ENCODE measurements around the gene POU4F1. TPM values are rescaled to one million over a fixed set of nuclear protein-coding genes. Genes with fewer than 3 reads are reported as not detected.

Gene POU4F1
- total RNA-seq, 1 experiment from 2014 or later, result 0.26 TPM

DNA sequence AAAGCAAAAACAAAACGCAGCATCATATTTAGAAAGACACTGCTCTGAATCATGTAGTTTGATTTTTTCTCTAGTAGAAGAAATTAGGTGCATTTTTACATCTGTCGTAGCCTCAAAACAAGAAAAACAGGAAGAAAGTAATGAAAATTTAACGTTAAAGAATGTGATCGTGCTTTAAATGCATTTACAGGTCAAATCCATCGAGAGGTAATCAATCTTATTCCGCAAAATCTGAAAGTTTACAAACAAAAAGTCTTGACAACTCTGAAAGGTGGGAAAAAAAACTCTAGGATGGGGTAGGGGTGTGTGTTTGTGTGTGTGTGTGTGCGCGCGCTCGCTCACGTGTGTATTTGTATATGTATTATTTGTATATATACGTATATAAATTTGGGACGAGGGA lies 10.2 kb downstream of the POU4F1 start:
- H3T11ph ChIP-seq (ENCODE audit: low read length), result no peak overlapping the region
- no peak overlapping the region for H2BK120ac ChIP-seq (ENCODE audit: low read depth, low read length, poor library complexity, severe bottlenecking)
- H3K79me1 ChIP-seq (ENCODE audit: insufficient read depth, low read depth, low read length, poor library complexity, severe bottlenecking), result no peaks in the 10 kb centered on the region
- H2BK12ac ChIP-seq (ENCODE audit: insufficient read length, low read depth, low read length), result no peak overlapping the region
- H2BK20ac ChIP-seq (ENCODE audit: low read depth, low read length, poor library complexity, severe bottlenecking), result no peak overlapping the region
- no peak overlapping the region for H2BK15ac ChIP-seq (ENCODE audit: low read depth, low read length)
- H4K5ac ChIP-seq (ENCODE audit: insufficient read length, low read depth, low read length), result no peak overlapping the region
- no peak overlapping the region for H3K4me2 ChIP-seq (ENCODE audit: insufficient read depth, insufficient read length, low read length)
- no peak overlapping the region for H3K9ac ChIP-seq (ENCODE audit: extremely low read depth, insufficient read length, low read length)
- H3K56ac ChIP-seq (ENCODE audit: insufficient read length, low read depth, low read length), result no peak overlapping the region
- H3K27ac Mint-ChIP-seq, result no peak overlapping the region
- H3K79me2 ChIP-seq (ENCODE audit: insufficient read depth, low read length), result no peaks in the 10 kb centered on the region
- peaks cover 97% of the 10 kb centered on the region for H3K27me3 Mint-ChIP-seq (ENCODE audit: low read depth)
- H3K18ac ChIP-seq (ENCODE audit: insufficient read length, low read depth, low read length), result no peak overlapping the region
- no peaks in the 10 kb centered on the region for H3K36me3 Mint-ChIP-seq (ENCODE audit: insufficient read depth in 1 of 3, low read depth in 3 of 3)
- peaks cover 20 to 44% of the 10 kb centered on the region in 2 experiments for H3K4me1 Mint-ChIP-seq
- H4K20me1 ChIP-seq (ENCODE audit: control insufficient read depth, insufficient read depth, insufficient read length), result no peaks in the 10 kb centered on the region
- H3K27me3 ChIP-seq (ENCODE audit: insufficient read depth, low read length), result peaks cover 56% of the 10 kb centered on the region
- H3K9me3 ChIP-seq (ENCODE audit: control insufficient read depth, low read depth, low read length), result no peaks in the 10 kb centered on the region
- DNase-seq, result no peak
- WGBS (ENCODE audit: extremely low coverage, insufficient read length, low lambda C conversion rate), result no CpG with 5 or more reads among the region's 13 CpGs
- H4K91ac ChIP-seq (ENCODE audit: insufficient read length, low read depth, low read length), result no peak overlapping the region
- no peak overlapping the region for H3K14ac ChIP-seq (ENCODE audit: insufficient read depth, low read length)
- H4K8ac ChIP-seq (replicated peaks; ENCODE audit: insufficient read length, low read depth, low read length), result no peak overlapping the region
- H3K27ac ChIP-seq (ENCODE audit: insufficient read length, low read depth, low read length), result no peak overlapping the region
- H3K4me1 ChIP-seq (ENCODE audit: insufficient read depth, low read length), result no peaks in the 10 kb centered on the region
- peaks cover 13% of the 10 kb centered on the region for H3K23me2 ChIP-seq (ENCODE audit: insufficient read length, low read depth, low read length, poor library complexity, severe bottlenecking)
- no peak overlapping the region for H3K4ac ChIP-seq (ENCODE audit: low read depth, low read length)
- no peak overlapping the region for H2AK5ac ChIP-seq (ENCODE audit: insufficient read length, low read length)
- no peak overlapping the region for H3K23ac ChIP-seq (ENCODE audit: insufficient read length, low read depth, low read length)
- H3K4me3 Mint-ChIP-seq, result no peak overlapping the region
- TF ChIP-seq, protein P1, sequence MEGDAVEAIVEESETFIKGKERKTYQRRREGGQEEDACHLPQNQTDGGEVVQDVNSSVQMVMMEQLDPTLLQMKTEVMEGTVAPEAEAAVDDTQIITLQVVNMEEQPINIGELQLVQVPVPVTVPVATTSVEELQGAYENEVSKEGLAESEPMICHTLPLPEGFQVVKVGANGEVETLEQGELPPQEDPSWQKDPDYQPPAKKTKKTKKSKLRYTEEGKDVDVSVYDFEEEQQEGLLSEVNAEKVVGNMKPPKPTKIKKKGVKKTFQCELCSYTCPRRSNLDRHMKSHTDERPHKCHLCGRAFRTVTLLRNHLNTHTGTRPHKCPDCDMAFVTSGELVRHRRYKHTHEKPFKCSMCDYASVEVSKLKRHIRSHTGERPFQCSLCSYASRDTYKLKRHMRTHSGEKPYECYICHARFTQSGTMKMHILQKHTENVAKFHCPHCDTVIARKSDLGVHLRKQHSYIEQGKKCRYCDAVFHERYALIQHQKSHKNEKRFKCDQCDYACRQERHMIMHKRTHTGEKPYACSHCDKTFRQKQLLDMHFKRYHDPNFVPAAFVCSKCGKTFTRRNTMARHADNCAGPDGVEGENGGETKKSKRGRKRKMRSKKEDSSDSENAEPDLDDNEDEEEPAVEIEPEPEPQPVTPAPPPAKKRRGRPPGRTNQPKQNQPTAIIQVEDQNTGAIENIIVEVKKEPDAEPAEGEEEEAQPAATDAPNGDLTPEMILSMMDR (conservative IDR thresholded peaks at IDR 0.05), result no peak
- no peak overlapping the region for H2BK5ac ChIP-seq (ENCODE audit: insufficient read length, low read length)
- peaks cover 0 to 6% of the 10 kb centered on the region in 2 experiments; a peak in 2 of 5 replicates for H3K9me3 Mint-ChIP-seq
- no peak overlapping the region for H2AFZ ChIP-seq (ENCODE audit: low read length)

Data from H9 (cell line).